Measurements from ENCODE around the gene RBBP8NL. TPM values are rescaled to one million over a fixed set of nuclear protein-coding genes. Genes with fewer than 3 reads are reported as not detected.

The RBBP8NL gene
- total RNA-seq, 1 experiment from 2014 or later: not detected

DNA sequence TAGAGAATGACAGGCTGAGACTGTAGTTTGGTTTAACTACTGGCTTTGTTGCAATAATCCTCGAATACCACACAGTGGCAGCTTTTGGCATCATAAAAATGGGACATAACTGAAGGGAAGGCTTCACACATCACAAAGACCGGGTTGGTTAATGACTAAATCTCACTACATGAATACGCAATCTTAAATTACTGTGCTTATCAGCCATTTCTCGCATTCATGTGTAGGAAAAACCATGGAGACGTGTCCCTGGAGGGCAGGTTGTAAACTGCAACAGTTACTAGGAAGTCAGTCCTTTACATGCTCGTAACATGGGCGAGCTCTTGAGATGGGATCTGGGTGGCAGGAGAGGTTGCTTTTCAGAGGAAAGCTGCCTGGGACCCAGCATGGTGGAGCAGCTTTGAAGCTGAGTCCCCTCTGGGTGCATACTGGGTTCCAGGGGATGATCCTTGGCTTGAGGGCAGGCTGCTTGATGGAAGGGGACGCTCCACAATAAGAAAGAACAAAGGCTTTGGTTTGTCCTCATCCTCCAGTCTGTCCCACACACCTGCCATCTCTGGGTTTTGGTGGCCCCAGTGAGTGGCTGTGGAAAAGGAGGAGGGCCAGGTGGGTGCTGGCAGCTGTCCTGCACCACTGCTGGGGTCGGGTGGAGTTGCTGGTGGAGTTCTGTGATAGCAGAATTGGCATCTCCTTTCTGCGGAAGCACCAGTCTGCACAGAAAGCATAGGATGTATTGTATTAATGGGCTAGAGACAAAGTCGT lies 38.3 kb downstream of the RBBP8NL start:
- no TSS peak for BruUV-seq (replicated peaks)
- intact Hi-C loops (cut with micrococcal nuclease; ENCODE audit: unreplicated experiment): no loop called here

GRCh38 chr20:62387933-62388635 lies 39.3 kb downstream of the RBBP8NL start:
- no peaks in the 10 kb centered on the region for H3K9me3 ChIP-seq (ENCODE audit: low read depth, low read length, poor library complexity, severe bottlenecking)
- BruUV-seq (replicated peaks): no TSS peak
- intact Hi-C loops (cut with micrococcal nuclease; ENCODE audit: unreplicated experiment): no loop called here
- H3K27me3 ChIP-seq (replicated peaks; ENCODE audit: insufficient read depth, low read depth, low read length, poor library complexity): no peaks in the 10 kb centered on the region
- H3K4me1 ChIP-seq (ENCODE audit: insufficient read depth, low read length, poor library complexity, severe bottlenecking): peaks cover 24% of the 10 kb centered on the region
- H3K36me3 ChIP-seq (ENCODE audit: insufficient read depth, low read length, poor library complexity, severe bottlenecking): peaks cover 41% of the 10 kb centered on the region
- CTCF ChIA-PET: no interaction called here
- POLR2A ChIA-PET (ENCODE audit: low non-redundant PET): no interaction called here
- peak overlapping the region; percentile 96 for H3K27ac ChIP-seq (ENCODE audit: low read depth, low read length, poor library complexity, severe bottlenecking)
- H3K4me3 ChIP-seq (ENCODE audit: low read depth, low read length, poor library complexity, severe bottlenecking): peak overlapping the region; percentile 100
- DNase-seq (ENCODE audit: low spot score): no peak
- no peak for TF ChIP-seq CTCF (conservative IDR thresholded peaks at IDR 0.05; ENCODE audit: low read depth, low read length)
- TF ChIP-seq EZH2 (IDR thresholded peaks at IDR 0.05; ENCODE audit: borderline replicate concordance, low read depth, low read length, poor library complexity, severe bottlenecking): no peak

More for the DNA sequence above, 38.3 kb downstream of the RBBP8NL start:
- Histone ChIP-seq H3K27ac (ENCODE audit: low read depth, low read length, poor library complexity, severe bottlenecking) (no peak overlapping the region), H3K9me3 (ENCODE audit: low read depth, low read length, poor library complexity, severe bottlenecking) (no peaks in the 10 kb centered on the region), H3K27me3 (replicated peaks; ENCODE audit: insufficient read depth, low read depth, low read length, poor library complexity) (no peaks in the 10 kb centered on the region), H3K36me3 (ENCODE audit: insufficient read depth, low read length, poor library complexity, severe bottlenecking) (peaks cover 44% of the 10 kb centered on the region), H3K4me3 (ENCODE audit: low read depth, low read length, poor library complexity, severe bottlenecking) (no peak overlapping the region), H3K4me1 (ENCODE audit: insufficient read depth, low read length, poor library complexity, severe bottlenecking) (peaks cover 24% of the 10 kb centered on the region)
- ChIA-PET POLR2A (ENCODE audit: low non-redundant PET) (no interaction called here), CTCF (no interaction called here)
- no peak for DNase-seq (ENCODE audit: low spot score)
- no peak for TF ChIP-seq EZH2 (IDR thresholded peaks at IDR 0.05; ENCODE audit: borderline replicate concordance, low read depth, low read length, poor library complexity, severe bottlenecking)
- TF ChIP-seq CTCF (conservative IDR thresholded peaks at IDR 0.05; ENCODE audit: low read depth, low read length): 0 out of 2 replicates have a peak, but pooled peaks have one; percentile 10

GRCh38 chr20:62387219-62387913 lies 40.0 kb downstream of the RBBP8NL start:
- POLR2A ChIA-PET (ENCODE audit: low non-redundant PET): interaction anchor here (0.6 kb wide), 2 partner anchors 166 to 1254 kb away, joined by 3 to 11 read pairs; no protein-coding TSS in a partner anchor
- no peak for DNase-seq (ENCODE audit: low spot score)
- Histone ChIP-seq H3K27ac (ENCODE audit: low read depth, low read length, poor library complexity, severe bottlenecking) (peak overlapping the region; percentile 96), H3K27me3 (replicated peaks; ENCODE audit: insufficient read depth, low read depth, low read length, poor library complexity) (no peaks in the 10 kb centered on the region), H3K9me3 (ENCODE audit: low read depth, low read length, poor library complexity, severe bottlenecking) (no peaks in the 10 kb centered on the region), H3K36me3 (ENCODE audit: insufficient read depth, low read length, poor library complexity, severe bottlenecking) (peaks cover 42% of the 10 kb centered on the region), H3K4me1 (ENCODE audit: insufficient read depth, low read length, poor library complexity, severe bottlenecking) (peaks cover 24% of the 10 kb centered on the region), H3K4me3 (ENCODE audit: low read depth, low read length, poor library complexity, severe bottlenecking) (peak overlapping the region; percentile 100)
- CTCF ChIA-PET: interaction anchor here (0.6 to 0.7 kb wide), 4 partner anchors 21 to 1351 kb away, joined by 3 to 9 read pairs (median 6); partner anchors contain the start of gene LAMA5
- intact Hi-C loops (cut with micrococcal nuclease; ENCODE audit: unreplicated experiment): no loop called here
- TSS peak; percentile 80 for BruUV-seq (replicated peaks)
- TF ChIP-seq EZH2 (IDR thresholded peaks at IDR 0.05; ENCODE audit: borderline replicate concordance, low read depth, low read length, poor library complexity, severe bottlenecking) (no peak), CTCF (conservative IDR thresholded peaks at IDR 0.05; ENCODE audit: low read depth, low read length) (no peak)
